Liver (tissue), 3 donors: Measurements from ENCODE around the gene RPA4.

ENCODE experiments used
- ATF3 ChIP-seq: IDR thresholded peaks from 2 replicates; pipeline ENCODE4 v1.6.1; 2016; ENCODE audit warnings: antibody characterized with exemption
- CTCF ChIP-seq: fragments of 150-350 bp; IDR thresholded peaks from 2 replicates; pipeline ENCODE4 v1.5.1; 2017; ENCODE audit warnings: improper control_type of control experiment, low read depth, low read length; ENCODE audit not compliant: missing input control
- EGR1 ChIP-seq, 2 donors: IDR thresholded peaks; 2 replicates each; pipeline ENCODE4 v1.6.1; 2016 to 2018; ENCODE audit warnings: antibody characterized with exemption in 2 of 2, low read depth in 2 of 2
- FOXA1 ChIP-seq: IDR thresholded peaks from 2 replicates; pipeline ENCODE4 v1.6.1; 2016; ENCODE audit warnings: antibody characterized with exemption
- FOXA2 ChIP-seq: IDR thresholded peaks from 2 replicates; pipeline ENCODE4 v1.6.1; 2016; ENCODE audit warnings: antibody characterized with exemption
- GABPA ChIP-seq, 2 donors: IDR thresholded peaks in 1 of 2; conservative IDR thresholded peaks in 1 of 2; 2 replicates each; pipeline ENCODE4 v1.6.1; 2016; ENCODE audit warnings: antibody characterized with exemption in 2 of 2, mild to moderate bottlenecking in 1 of 2, moderate library complexity in 1 of 2
- JUND ChIP-seq, 2 donors: IDR thresholded peaks; 2 replicates each; pipeline ENCODE4 v1.6.1; 2016; ENCODE audit warnings: antibody characterized with exemption in 2 of 2
- MAX ChIP-seq: IDR thresholded peaks from 2 replicates; pipeline ENCODE4 v1.6.1; 2016; ENCODE audit warnings: antibody characterized with exemption
- NR2F2 ChIP-seq: IDR thresholded peaks from 2 replicates; pipeline ENCODE4 v1.6.1; 2016; ENCODE audit warnings: antibody characterized with exemption
- REST ChIP-seq: IDR thresholded peaks from 2 replicates; pipeline ENCODE4 v1.6.1; 2016; ENCODE audit warnings: antibody characterized with exemption, mild to moderate bottlenecking
- TAF1 ChIP-seq: conservative IDR thresholded peaks from 2 replicates; pipeline ENCODE4 v1.6.1; 2016; ENCODE audit warnings: antibody characterized with exemption, mild to moderate bottlenecking
- YY1 ChIP-seq: IDR thresholded peaks from 2 replicates; pipeline ENCODE4 v1.6.1; 2016; ENCODE audit warnings: antibody characterized with exemption, mild to moderate bottlenecking
- donor health status: healthy.
- donor health status: healthy.

- TF ChIP-seq CTCF (no peak), REST (no peak), MAX (no peak), JUND (IDR thresholded peaks at IDR 0.05) (no peak), FOXA1 (no peak), NR2F2 (no peak), GABPA (IDR thresholded peaks at IDR 0.05 in 1 of 2, conservative IDR thresholded peaks at IDR 0.05 in 1 of 2) (no peak), TAF1 (no peak), EGR1 (IDR thresholded peaks at IDR 0.05; ENCODE audit: low read depth in 2 of 2) (no peak), ATF3 (no peak), FOXA2 (no peak), YY1 (no peak)
These were observed 22.5 kb upstream of the RPA4 start for GRCh38 chrX:96861218-96861617.
